Skin epidermis (tissue), 12 donors: ENCODE results near the gene UXS1.

ENCODE experiments used
- H3K27ac ChIP-seq, 21 experiments: fragments of 200-600 bp; sonication (generic) in 11 of 21; one replicate each; pipeline ENCODE4 v1.5.0; 2020; ENCODE audit warnings: mild to moderate bottlenecking in 3 of 21, inconsistent platforms in 2 of 21, moderate library complexity in 2 of 21
- H3K4me3 ChIP-seq, 7 experiments: fragments of 200-600 bp; sonication (generic) in 2 of 7; one replicate each; pipeline ENCODE4 v1.5.0; 2020; ENCODE audit warnings: inconsistent platforms in 2 of 7, mild to moderate bottlenecking in 2 of 7, moderate library complexity in 1 of 7

The UXS1 gene

GRCh38 chr2:106165029-106165428 is 29.1 kb downstream of the UXS1 start:
- peak overlapping the region in 1 of 21 experiments; percentile 18 for H3K27ac ChIP-seq
- H3K4me3 ChIP-seq, result no peak overlapping the region

DNA sequence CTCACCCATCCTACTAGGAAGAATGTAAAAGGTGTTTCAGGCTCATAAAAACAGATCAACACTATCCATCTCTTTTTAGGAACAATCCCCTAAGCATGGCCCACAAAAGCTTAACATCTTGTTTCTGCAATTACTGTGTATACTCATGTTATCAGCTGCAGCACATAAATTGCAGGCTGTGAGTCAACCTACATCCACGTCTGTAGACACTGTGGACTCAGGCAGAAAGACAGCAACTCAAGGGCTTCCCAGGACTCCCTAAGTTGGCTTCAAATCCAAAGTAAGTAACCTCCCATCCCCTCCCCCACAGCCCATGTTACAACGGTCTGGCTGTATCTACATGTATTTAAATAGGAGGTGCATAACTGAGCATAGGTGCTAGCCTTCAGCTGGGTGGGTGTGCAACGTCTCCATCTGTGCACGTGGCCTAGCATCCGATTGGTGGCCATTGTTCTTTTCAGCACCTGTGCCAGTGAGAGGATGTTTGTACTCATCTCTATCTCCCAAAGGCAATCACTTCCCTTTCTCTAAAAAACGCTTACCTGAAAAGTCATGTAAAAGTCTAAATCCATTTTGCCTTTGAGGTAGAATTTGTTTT is 30.1 kb downstream of the UXS1 start:
- no peak overlapping the region for H3K27ac ChIP-seq
- no peak overlapping the region for H3K4me3 ChIP-seq

DNA sequence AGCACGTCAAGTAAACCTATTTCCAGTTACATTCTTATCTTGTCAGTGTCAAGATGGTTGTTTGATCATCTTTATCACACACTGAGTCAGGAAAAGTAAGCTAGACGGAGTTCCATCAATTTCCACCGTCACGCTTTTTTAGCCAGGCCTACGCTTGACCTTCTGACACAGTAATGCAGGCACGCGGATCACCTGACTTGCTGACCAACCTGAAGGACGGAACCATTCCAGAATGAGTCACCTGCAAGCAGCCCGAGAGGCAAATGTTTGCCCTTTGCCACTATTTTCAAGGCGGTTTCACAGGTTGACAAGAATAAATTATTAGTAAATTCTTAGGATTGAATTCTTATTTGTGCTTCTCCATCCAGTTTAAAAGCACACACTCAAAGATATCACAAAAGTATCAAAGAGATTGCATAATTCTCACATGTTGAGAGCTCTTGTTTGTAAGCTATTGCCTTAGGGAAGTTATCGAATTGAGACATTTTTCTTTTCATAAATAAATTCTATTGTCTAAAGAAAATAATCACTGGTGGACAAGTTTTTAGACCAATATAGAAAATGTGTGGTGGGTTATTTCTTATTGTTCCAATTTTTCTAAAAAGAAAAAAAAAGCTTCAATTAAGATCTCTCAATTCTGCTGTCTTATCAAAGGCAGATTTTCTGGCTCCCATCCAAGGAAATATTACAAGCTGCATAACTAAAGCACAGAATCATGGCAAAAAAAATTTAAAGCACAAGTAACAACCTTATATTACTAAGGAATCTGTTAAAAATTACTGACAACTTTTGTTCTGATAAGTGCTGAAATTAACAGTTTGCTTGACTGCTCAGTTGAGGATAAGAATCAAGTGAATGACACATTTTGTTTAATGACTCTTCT is 31.9 kb downstream of the UXS1 start:
- no peak overlapping the region for H3K4me3 ChIP-seq
- peak overlapping the region in 1 of 21 experiments; percentile 85 for H3K27ac ChIP-seq

DNA sequence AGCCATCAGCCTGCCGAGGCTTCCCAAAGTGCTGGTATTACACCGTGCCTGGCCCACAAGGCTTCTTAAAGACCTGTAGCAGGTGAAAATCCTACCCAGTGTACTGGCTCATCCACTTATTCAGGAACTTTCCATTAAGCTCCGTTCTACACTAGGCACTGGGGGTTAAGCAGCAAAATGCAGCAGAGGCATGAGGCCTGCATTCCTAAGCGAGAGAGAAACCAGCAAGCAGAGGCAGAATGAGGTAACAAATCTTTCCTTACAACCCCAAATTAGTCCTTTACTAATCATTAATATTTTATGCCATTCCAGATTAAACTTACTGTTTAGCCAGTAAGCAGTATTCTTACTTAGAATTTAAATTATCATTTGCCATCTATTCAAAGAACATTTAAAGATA is 32.8 kb downstream of the UXS1 start:
- no peak overlapping the region for H3K4me3 ChIP-seq
- H3K27ac ChIP-seq, result peak overlapping the region in 12 of 21 experiments; percentile 0 to 88 (median 76)

GRCh38 chr2:106160786-106161261 is 33.3 kb downstream of the UXS1 start:
- Histone ChIP-seq H3K4me3 (peak overlapping the region in 1 of 7 experiments; percentile 2), H3K27ac (peak overlapping the region in 13 of 21 experiments; percentile 0 to 88 (median 74))

DNA sequence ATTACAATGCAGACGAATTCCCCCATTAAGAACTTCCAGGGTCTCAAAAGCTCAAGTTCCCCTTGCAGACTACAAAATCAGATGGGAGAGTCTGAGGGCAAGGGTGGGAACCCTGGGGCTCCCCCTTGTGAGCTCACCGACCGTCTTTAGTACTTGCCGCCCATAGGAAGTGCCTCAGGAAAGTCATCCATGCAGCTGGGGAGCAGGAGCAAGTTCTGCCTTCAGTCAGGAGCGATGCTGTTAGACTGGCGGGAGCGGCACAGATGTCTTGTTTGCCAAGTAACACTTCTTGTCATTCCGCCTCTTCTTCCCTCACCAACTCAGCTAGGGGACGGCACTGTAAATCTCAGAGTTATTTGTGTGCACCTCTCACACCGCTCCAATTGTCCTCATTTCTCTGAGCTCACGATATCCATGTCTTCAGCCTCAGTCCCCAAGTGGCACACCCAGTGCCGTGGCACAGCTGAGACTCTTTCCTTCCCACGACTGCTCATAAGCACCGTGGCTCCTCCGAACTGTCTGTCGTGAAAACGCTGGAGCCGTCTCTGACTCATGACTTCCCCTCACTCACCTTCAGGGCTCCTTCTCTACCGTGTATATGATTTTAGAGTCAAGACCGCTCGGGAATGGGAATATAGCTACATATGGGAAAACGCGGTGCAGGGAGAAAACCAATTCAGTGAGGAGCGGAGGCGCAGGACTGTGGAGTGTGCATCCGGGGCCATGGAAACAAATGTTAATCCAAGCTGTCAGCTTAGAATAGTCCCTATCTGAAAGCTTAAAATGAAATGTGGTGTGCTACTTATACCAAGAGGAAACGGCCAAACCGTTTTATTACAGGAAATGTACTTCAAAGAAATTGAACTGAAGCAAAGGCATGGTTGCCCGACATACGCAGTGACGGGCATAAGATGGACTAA is 34.0 kb downstream of the UXS1 start:
- peak overlapping the region in 5 of 7 experiments; percentile 2 to 31 (median 18) for H3K4me3 ChIP-seq
- H3K27ac ChIP-seq, result peak overlapping the region in 14 of 21 experiments; percentile 24 to 88 (median 68)

DNA sequence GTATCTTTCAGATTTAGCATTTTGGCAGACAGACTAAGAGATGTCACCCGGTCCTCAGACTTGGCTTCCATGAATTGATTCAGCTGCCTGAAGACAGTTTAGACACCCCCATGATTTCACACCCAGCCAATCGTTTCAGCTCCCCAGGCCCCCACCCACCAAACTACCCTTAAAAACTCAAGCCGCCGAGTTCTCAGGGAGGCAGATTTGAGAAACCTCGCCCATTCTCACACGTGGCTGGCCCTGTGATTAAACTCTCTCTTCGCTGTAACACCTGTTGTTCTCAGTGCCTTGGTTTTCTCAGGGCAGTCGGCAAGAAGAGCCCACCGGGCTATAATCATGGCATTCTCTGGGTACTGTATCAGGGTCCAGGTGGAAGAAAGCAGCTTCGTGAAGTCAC is 35.2 kb downstream of the UXS1 start:
- Histone ChIP-seq H3K4me3 (peak overlapping the region in 2 of 7 experiments; percentile 19 to 31), H3K27ac (peak overlapping the region in 8 of 21 experiments; percentile 28 to 88 (median 82))

- peak overlapping the region in 4 of 21 experiments; percentile 79 to 88 (median 84) for H3K27ac ChIP-seq
- H3K4me3 ChIP-seq, result peak overlapping the region in 1 of 7 experiments; percentile 19
Observed at GRCh38 chr2:106158131-106158530, 36.0 kb downstream of the UXS1 start.

DNA sequence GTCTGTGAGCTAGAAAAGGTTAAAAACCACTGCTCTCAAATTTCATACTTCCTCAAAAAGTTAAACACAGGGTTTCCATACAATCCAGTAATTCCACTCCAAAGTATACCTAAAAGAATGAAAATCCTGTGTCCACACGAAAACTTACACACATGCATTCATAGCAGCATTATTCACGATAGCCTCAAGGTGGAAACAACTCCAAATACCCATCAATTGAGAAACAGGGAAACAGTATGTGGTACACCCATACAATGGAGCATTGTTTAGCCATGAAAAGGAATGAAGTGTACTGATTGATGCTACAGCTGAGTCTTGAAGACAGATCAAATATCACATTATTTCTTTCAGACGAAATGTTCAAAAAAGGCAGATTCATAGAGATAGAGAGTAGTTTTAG is 36.7 kb downstream of the UXS1 start:
- H3K27ac ChIP-seq, result peak overlapping the region in 3 of 21 experiments; percentile 3 to 85 (median 83)
- no peak overlapping the region for H3K4me3 ChIP-seq

- Histone ChIP-seq H3K27ac (peak overlapping the region in 2 of 21 experiments; percentile 3 to 85), H3K4me3 (no peak overlapping the region)
Observed at GRCh38 chr2:106156305-106157296, 37.5 kb downstream of the UXS1 start.

- no peak overlapping the region for H3K27ac ChIP-seq
- H3K4me3 ChIP-seq, result no peak overlapping the region
Observed at GRCh38 chr2:106153781-106154180, 40.3 kb downstream of the UXS1 start.

DNA sequence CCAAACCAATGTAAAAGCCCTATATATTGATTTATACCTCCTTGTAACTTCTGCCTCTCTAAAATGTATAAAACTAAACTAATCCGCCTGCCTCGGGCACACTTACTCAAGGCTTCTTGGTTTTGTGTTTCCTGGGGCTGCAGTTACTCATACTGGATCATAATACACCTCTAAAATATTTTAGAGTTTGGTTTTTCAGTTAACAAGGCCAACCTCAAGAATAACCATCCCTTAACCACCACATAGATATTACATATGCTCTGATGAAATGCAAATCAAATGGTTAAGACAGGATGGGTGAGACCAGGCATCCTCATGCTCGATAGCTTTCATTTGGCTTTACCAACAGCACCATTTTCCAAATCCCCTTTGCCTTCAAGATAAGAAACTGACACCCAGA is 46.4 kb downstream of the UXS1 start:
- no peak overlapping the region for H3K4me3 ChIP-seq
- peak overlapping the region in 3 of 21 experiments; percentile 23 to 39 (median 24) for H3K27ac ChIP-seq

GRCh38 chr2:106147159-106147558 is 46.9 kb downstream of the UXS1 start:
- no peak overlapping the region for H3K4me3 ChIP-seq
- H3K27ac ChIP-seq, result peak overlapping the region in 3 of 21 experiments; percentile 23 to 39 (median 24)

- Histone ChIP-seq H3K27ac (peak overlapping the region in 1 of 21 experiments; percentile 29), H3K4me3 (no peak overlapping the region)
Observed at GRCh38 chr2:106144621-106145331, 49.3 kb downstream of the UXS1 start.

DNA sequence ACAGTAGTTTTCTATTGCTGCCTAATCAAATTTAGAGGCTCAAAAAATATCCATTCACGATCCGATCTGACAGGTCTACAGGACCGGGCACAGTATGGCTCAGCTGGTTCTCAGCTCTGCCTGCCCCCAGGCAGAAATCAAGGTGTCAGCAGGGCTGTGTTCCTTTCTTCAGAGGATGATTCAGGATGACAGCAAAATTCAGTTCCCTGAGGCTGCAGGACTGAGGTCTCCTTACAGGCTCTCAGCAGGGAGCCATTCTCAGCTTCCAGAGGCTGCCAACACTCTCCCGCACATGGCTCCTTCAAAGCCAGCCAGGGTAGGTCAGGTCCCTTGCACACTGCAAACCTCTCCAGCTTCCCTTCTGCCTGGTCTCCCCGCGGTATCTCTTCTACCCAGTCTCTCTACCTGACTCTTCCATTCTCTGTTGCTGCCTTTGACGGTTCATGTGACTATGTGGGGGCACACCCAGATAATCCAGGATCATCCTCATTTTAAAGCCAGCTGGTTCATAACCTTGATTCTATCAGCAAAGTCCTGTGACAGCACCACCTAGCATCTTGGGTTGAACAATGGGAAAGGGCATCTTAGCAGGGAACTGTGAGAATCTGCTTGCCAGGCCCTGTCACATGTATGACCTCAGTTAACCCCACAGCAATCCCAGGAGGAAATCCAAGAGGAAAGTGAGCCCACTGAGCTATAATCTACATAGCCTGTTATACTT is 50.4 kb downstream of the UXS1 start:
- H3K27ac ChIP-seq, result peak overlapping the region in 1 of 21 experiments; percentile 37
- no peak overlapping the region for H3K4me3 ChIP-seq

- Histone ChIP-seq H3K4me3 (no peak overlapping the region), H3K27ac (no peak overlapping the region)
Observed at GRCh38 chr2:106142683-106143082, 51.4 kb downstream of the UXS1 start.

DNA sequence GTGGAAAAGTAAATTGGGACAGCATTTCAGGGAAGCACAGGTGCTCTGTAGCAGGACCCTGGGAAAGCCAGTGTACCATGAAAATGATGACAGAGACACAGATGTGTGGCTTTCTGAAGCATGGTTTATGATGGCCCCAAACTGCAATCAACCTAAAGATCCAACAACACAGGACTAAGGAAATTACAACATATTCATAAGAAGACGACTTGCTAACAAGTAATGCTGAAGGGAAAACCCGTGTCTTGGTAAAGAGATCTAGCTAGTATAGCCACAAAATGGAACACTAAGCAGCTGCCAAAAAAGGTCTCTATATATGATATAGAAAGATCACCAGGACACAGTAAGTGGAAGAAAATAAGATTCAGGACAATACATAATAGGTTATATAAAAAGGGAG is 53.2 kb downstream of the UXS1 start:
- Histone ChIP-seq H3K4me3 (no peak overlapping the region), H3K27ac (no peak overlapping the region)
